IMR-90 (cell line): ENCODE measurements around the gene WFDC6. TPM values are rescaled to one million over a fixed set of nuclear protein-coding genes. Genes with fewer than 3 reads are reported as not detected.

Experiments
- ATAC-seq: fragments of 200-7000 bp; cut with Tn5 transposase; 2 replicates; pipeline ENCODE4 v1.9.1; 2020; ENCODE audit warnings: low read depth, mild to moderate bottlenecking, moderate library complexity
- BruUV-seq: library from RNA; stranded (reverse); fragments of 400-500 nt; replicated peaks from 2 replicates; lab custom pipeline; 2021; lab: Mats Ljungman, UMichigan
- CTCF ChIA-PET: fragments of 300-600 bp; formaldehyde crosslinking; extraction: SDS; loops from one replicate; lab custom pipeline; 2021; ENCODE audit warnings: antibody characterized with exemption; lab: Yijun Ruan, JAX
- POLR2A ChIA-PET: fragments of 300-600 bp; sonication (Branson Sonifier 250); formaldehyde crosslinking; loops from one replicate; lab custom pipeline; 2022; ENCODE audit warnings: antibody characterized with exemption; ENCODE audit not compliant: unreplicated experiment; lab: Charles Lee
- DNase-seq: peaks from one replicate; pipeline ENCODE4 v3.0.0; 2013
- H2AFZ ChIP-seq: replicated peaks from 2 replicates; pipeline ENCODE3; 2013; ENCODE audit warnings: low read length, mild to moderate bottlenecking; ENCODE audit not compliant: poor library complexity
- H2AK5ac ChIP-seq: 2 replicates; pipeline ENCODE4 v1.6.1; 2013; ENCODE audit warnings: low read depth, low read length, inconsistent platforms
- H2AK9ac ChIP-seq: replicated peaks from 2 replicates; pipeline ENCODE3; 2013; ENCODE audit warnings: mild to moderate bottlenecking, low read depth, low read length, moderate library complexity; ENCODE audit not compliant: poor library complexity
- H2BK120ac ChIP-seq: 2 replicates; pipeline ENCODE4 v1.6.1; 2013; ENCODE audit warnings: low read depth, low read length, inconsistent platforms
- H2BK15ac ChIP-seq: 3 replicates; pipeline ENCODE4 v1.6.1; 2013; ENCODE audit warnings: low read depth, low read length, inconsistent platforms
- H2BK20ac ChIP-seq: 2 replicates; pipeline ENCODE4 v1.6.1; 2013; ENCODE audit warnings: low read depth, mild to moderate bottlenecking, inconsistent platforms, low read length, moderate library complexity
- H2BK5ac ChIP-seq: 2 replicates; pipeline ENCODE4 v1.6.1; 2013; ENCODE audit warnings: mild to moderate bottlenecking, low read depth, low read length, inconsistent platforms; ENCODE audit not compliant: poor library complexity, severe bottlenecking
- H3K14ac ChIP-seq: replicated peaks from 2 replicates; pipeline ENCODE4 v1.6.1; 2013; ENCODE audit warnings: low read depth, low read length, inconsistent platforms
- H3K18ac ChIP-seq: 2 replicates; pipeline ENCODE4 v1.6.1; 2013; ENCODE audit warnings: low read depth, low read length, control low read depth
- H3K23ac ChIP-seq: 2 replicates; pipeline ENCODE4 v1.6.1; 2013; ENCODE audit warnings: low read depth, low read length, inconsistent platforms
- H3K27ac ChIP-seq: 2 replicates; pipeline ENCODE4 v1.5.1; 2013; ENCODE audit warnings: mild to moderate bottlenecking, control low read depth, low read length; ENCODE audit not compliant: insufficient read depth
- H3K27me3 ChIP-seq: 2 replicates; pipeline ENCODE4 v1.6.1; 2013; ENCODE audit warnings: low read length; ENCODE audit not compliant: control insufficient read depth, insufficient read depth
- H3K36me3 ChIP-seq: 2 replicates; pipeline ENCODE4 v1.6.1; 2013; ENCODE audit warnings: low read length, mixed read lengths; ENCODE audit not compliant: control insufficient read depth, insufficient read depth
- H3K4ac ChIP-seq: 2 replicates; pipeline ENCODE4 v1.6.1; 2013; ENCODE audit warnings: low read depth, low read length, inconsistent platforms
- H3K4me1 ChIP-seq: 2 replicates; pipeline ENCODE4 v1.6.1; 2013; ENCODE audit warnings: low read length, mixed read lengths; ENCODE audit not compliant: control insufficient read depth, insufficient read depth
- H3K4me2 ChIP-seq: 2 replicates; pipeline ENCODE4 v1.6.1; 2013; ENCODE audit warnings: low read depth, mild to moderate bottlenecking, control low read depth, low read length, moderate library complexity
- H3K4me3 ChIP-seq: 2 replicates; pipeline ENCODE4 v1.5.1; 2013; ENCODE audit warnings: low read depth, mild to moderate bottlenecking, control low read depth, low read length, moderate library complexity; ENCODE audit not compliant: insufficient read depth
- H3K56ac ChIP-seq: 2 replicates; pipeline ENCODE4 v1.6.1; 2013; ENCODE audit warnings: low read length, inconsistent platforms; ENCODE audit not compliant: insufficient read depth; ENCODE audit errors: extremely low read depth
- H3K79me1 ChIP-seq, 2 experiments: 2 replicates each; pipeline ENCODE4 v1.6.1; 2013; ENCODE audit warnings: low read length in 2 of 2, inconsistent platforms in 1 of 2, low read depth in 1 of 2
- H3K9ac ChIP-seq: 2 replicates; pipeline ENCODE4 v1.6.1; 2013; ENCODE audit warnings: low read depth, low read length, control low read depth
- H3K9me1 ChIP-seq: 2 replicates; pipeline ENCODE4 v1.6.1; 2013; ENCODE audit warnings: low read length, inconsistent platforms; ENCODE audit not compliant: insufficient read depth
- H3K9me3 ChIP-seq: 2 replicates; pipeline ENCODE4 v1.6.1; 2013; ENCODE audit warnings: low read length; ENCODE audit not compliant: control insufficient read depth, insufficient read depth
- H4K20me1 ChIP-seq: 2 replicates; pipeline ENCODE4 v1.6.1; 2013; ENCODE audit warnings: low read length, inconsistent platforms; ENCODE audit not compliant: insufficient read depth
- H4K5ac ChIP-seq: 2 replicates; pipeline ENCODE4 v1.6.1; 2013; ENCODE audit warnings: mild to moderate bottlenecking, low read depth, low read length, control low read depth
- H4K8ac ChIP-seq, 2 experiments: 2 replicates each; pipeline ENCODE4 v1.6.1; 2013; ENCODE audit warnings: low read depth in 2 of 2, low read length in 2 of 2, control low read depth in 1 of 2, inconsistent platforms in 1 of 2
- H4K91ac ChIP-seq: 2 replicates; pipeline ENCODE4 v1.6.1; 2013; ENCODE audit warnings: low read depth, low read length, inconsistent platforms; ENCODE audit not compliant: insufficient read depth
- CEBPB ChIP-seq: IDR thresholded peaks from 2 replicates; pipeline ENCODE4 v1.6.1; 2012; ENCODE audit warnings: low read depth, low read length, improper control_type of control experiment
- CHD1 ChIP-seq: IDR thresholded peaks from 2 replicates; pipeline ENCODE4 v1.6.1; 2012; ENCODE audit warnings: low read depth, low read length, improper control_type of control experiment
- MAFK ChIP-seq: IDR thresholded peaks from 2 replicates; pipeline ENCODE4 v1.6.1; 2012; ENCODE audit warnings: low read depth, low read length, improper control_type of control experiment
- MAZ ChIP-seq: IDR thresholded peaks from 2 replicates; pipeline ENCODE4 v1.6.1; 2012; ENCODE audit warnings: low read depth, mild to moderate bottlenecking, low read length, improper control_type of control experiment, moderate library complexity, borderline replicate concordance
- MXI1 ChIP-seq: IDR thresholded peaks from 2 replicates; pipeline ENCODE4 v1.6.1; 2012; ENCODE audit warnings: low read depth, mild to moderate bottlenecking, low read length, moderate library complexity, borderline replicate concordance
- NFE2L2 ChIP-seq: fragments of 150-350 bp; IDR thresholded peaks from 2 replicates; pipeline ENCODE4 v1.6.1; 2016; ENCODE audit warnings: low read depth, mild to moderate bottlenecking, low read length
- RAD21 ChIP-seq: IDR thresholded peaks from 2 replicates; pipeline ENCODE4 v1.6.1; 2012; ENCODE audit warnings: low read length, improper control_type of control experiment
- RCOR1 ChIP-seq: IDR thresholded peaks from 2 replicates; pipeline ENCODE4 v1.6.1; 2012; ENCODE audit warnings: mild to moderate bottlenecking, low read length, improper control_type of control experiment; ENCODE audit not compliant: insufficient replicate concordance
- RFX5 ChIP-seq: IDR thresholded peaks from 2 replicates; pipeline ENCODE4 v1.8.0; 2012; ENCODE audit warnings: low read depth, mild to moderate bottlenecking, low read length, moderate library complexity
- SMC3 ChIP-seq: fragments of 150-350 bp; IDR thresholded peaks from 2 replicates; pipeline ENCODE4 v1.6.1; 2016; ENCODE audit warnings: low read depth, mild to moderate bottlenecking, antibody characterized with exemption, low read length, moderate library complexity
- WGBS, 2 experiments: methylation state at CpG; one replicate each; pipeline versions ENCODE4 v1.1.5 to v1.1.7; 2013; ENCODE audit warnings: missing lambda C conversion rate in 2 of 2; ENCODE audit not compliant: insufficient read length in 1 of 2; ENCODE audit errors: extremely low coverage in 2 of 2; 5-methylcytosine and 5-hydroxymethylcytosine counted together
- dilution Hi-C: fragments of 300-500 bp; cut with HindIII; formaldehyde crosslinking; loops from one replicate; pipeline ENCODE4 v1.14.3; 2018; ENCODE audit warnings: low sequenced_read_pairs; ENCODE audit not compliant: unreplicated experiment
- in situ Hi-C: fragments of 300-500 bp; cut with MboI; formaldehyde crosslinking; loops from 3 replicates; pipeline ENCODE4 v1.14.3; 2019; ENCODE audit warnings: low sequenced_read_pairs, inconsistent platforms, mixed read lengths
- intact Hi-C: fragments of 100-400 bp; cut with micrococcal nuclease; formaldehyde crosslinking; loops from 2 replicates; pipeline ENCODE4 v1.10.0; 2022
- polyA plus RNA-seq, 3 experiments: library from polyadenylated mRNA; depleted of rRNA; stranded (reverse); fragments of >200 nt; gene quantifications; 2 replicates each; pipeline ENCODE4 v1.2.3, GENCODE V29; 2012; ENCODE audit warnings: low replicate concordance in 1 of 3
- total RNA-seq: library from RNA; depleted of rRNA; stranded (reverse); fragments of >200 nt; gene quantifications from 2 replicates; pipeline ENCODE4 v1.2.3, GENCODE V29; 2012
- TF ChIP-seq, protein P1 (sequence below): conservative IDR thresholded peaks from 2 replicates; pipeline ENCODE4 v1.5.1; 2012; ENCODE audit warnings: mild to moderate bottlenecking, low read depth, low read length, improper control_type of control experiment

WFDC6 gene
- total and polyA plus RNA-seq, 2 of the 4 experiments (the other 2 are of a cell fraction), result not detected

DNA sequence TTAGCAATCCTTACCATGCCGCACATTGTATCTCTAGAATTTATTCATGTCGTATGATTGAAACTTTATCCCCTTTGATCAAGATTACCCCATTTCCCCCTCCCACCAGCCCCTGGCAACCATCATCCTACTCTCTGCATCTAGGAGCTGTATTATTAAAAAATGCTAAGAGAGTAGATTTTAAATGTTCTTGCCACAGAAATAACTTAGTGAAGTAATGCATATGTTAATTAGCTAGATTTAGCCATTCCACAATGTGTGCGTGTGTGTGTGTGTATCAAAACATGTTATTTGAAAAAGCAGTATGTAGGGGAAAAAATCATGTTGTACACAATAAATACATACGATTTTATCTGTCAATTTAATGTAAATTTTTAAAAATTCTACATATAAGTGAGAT lies 12.0 kb downstream of the WFDC6 start:
- Histone ChIP-seq H3K36me3 (no peaks in the 10 kb centered on the region), H4K91ac (no peak overlapping the region), H2BK20ac (no peak overlapping the region), H3K56ac (no peak overlapping the region), H3K27me3 (no peaks in the 10 kb centered on the region), H3K9me3 (no peaks in the 10 kb centered on the region), H4K20me1 (no peaks in the 10 kb centered on the region), H2BK5ac (no peak overlapping the region), H2BK15ac (no peak overlapping the region), H2AK5ac (no peak overlapping the region), H3K23ac (no peak overlapping the region), H3K4me1 (no peaks in the 10 kb centered on the region), H3K9me1 (no peaks in the 10 kb centered on the region), H4K8ac (no peak overlapping the region), H3K27ac (no peak overlapping the region), H3K18ac (no peak overlapping the region), H2AK9ac (no peak overlapping the region), H4K5ac (no peak overlapping the region), H3K79me1 (no peaks in the 10 kb centered on the region), H3K4me3 (no peak overlapping the region), H3K9ac (no peak overlapping the region), H3K14ac (no peak overlapping the region), H3K4ac (no peak overlapping the region), H2AFZ (no peak overlapping the region), H2BK120ac (no peak overlapping the region), H3K4me2 (no peak overlapping the region)
- ChIA-PET POLR2A (no interaction called here), CTCF (no interaction called here)
- ATAC-seq (no peak), DNase-seq (no peak)
- dilution Hi-C loops, result no loop called here
- no TSS peak for BruUV-seq
- intact Hi-C loops, result no loop called here
- no CpG with 5 or more reads among the region's 4 CpGs for WGBS, 2 experiments
- no peak for TF ChIP-seq MAZ
- TF ChIP-seq RCOR1, result no peak
- no peak for TF ChIP-seq RFX5
- TF ChIP-seq NFE2L2, result no peak
- TF ChIP-seq RAD21, result no peak
- no peak for TF ChIP-seq CEBPB
- TF ChIP-seq CHD1, result no peak
- TF ChIP-seq MXI1, result no peak
- TF ChIP-seq MAFK, result no peak
- TF ChIP-seq SMC3, result no peak
- TF ChIP-seq, protein P1, sequence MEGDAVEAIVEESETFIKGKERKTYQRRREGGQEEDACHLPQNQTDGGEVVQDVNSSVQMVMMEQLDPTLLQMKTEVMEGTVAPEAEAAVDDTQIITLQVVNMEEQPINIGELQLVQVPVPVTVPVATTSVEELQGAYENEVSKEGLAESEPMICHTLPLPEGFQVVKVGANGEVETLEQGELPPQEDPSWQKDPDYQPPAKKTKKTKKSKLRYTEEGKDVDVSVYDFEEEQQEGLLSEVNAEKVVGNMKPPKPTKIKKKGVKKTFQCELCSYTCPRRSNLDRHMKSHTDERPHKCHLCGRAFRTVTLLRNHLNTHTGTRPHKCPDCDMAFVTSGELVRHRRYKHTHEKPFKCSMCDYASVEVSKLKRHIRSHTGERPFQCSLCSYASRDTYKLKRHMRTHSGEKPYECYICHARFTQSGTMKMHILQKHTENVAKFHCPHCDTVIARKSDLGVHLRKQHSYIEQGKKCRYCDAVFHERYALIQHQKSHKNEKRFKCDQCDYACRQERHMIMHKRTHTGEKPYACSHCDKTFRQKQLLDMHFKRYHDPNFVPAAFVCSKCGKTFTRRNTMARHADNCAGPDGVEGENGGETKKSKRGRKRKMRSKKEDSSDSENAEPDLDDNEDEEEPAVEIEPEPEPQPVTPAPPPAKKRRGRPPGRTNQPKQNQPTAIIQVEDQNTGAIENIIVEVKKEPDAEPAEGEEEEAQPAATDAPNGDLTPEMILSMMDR, result no peak
- in situ Hi-C loops, result loop anchor here (25.0 kb wide), 1 partner anchor 235 kb away; no protein-coding TSS in a partner anchor
